NOMO-1 (cell line): ENCODE measurements around the gene PHEX.
A peak's percentile ranks its signal among the peaks of the same experiment; 100 is the strongest.

Experiments
- DNase-seq, 2 experiments: peaks; one replicate each; lab custom pipeline; 2025; ENCODE audit not compliant: unreplicated experiment in 2 of 2; lab: John Stamatoyannopoulos, UW

The PHEX gene

GRCh38 chrX:22097012-22097694 is 65.0 kb downstream of the PHEX start:
- DNase-seq = no peak

- no peak for DNase-seq
Observed at GRCh38 chrX:22105231-22105630, 73.1 kb downstream of the PHEX start.

- DNase-seq = no peak
Observed at GRCh38 chrX:22105971-22106370, 73.8 kb downstream of the PHEX start.

GRCh38 chrX:22109442-22109841 is 77.3 kb downstream of the PHEX start:
- no peak for DNase-seq

GRCh38 chrX:22110729-22111494 is 78.8 kb downstream of the PHEX start:
- no peak for DNase-seq

GRCh38 chrX:22116605-22117546 is 84.8 kb downstream of the PHEX start:
- no peak for DNase-seq

GRCh38 chrX:22117633-22118032 is 85.5 kb downstream of the PHEX start:
- no peak for DNase-seq

- DNase-seq = no peak
Observed at GRCh38 chrX:22118161-22118830, 86.2 kb downstream of the PHEX start.

GRCh38 chrX:22121161-22121560 is 89.0 kb downstream of the PHEX start:
- DNase-seq = no peak

- no peak for DNase-seq
Observed at GRCh38 chrX:22122510-22122909, 90.4 kb downstream of the PHEX start.

- DNase-seq = no peak
Observed at GRCh38 chrX:22124098-22124497, 92.0 kb downstream of the PHEX start.

- DNase-seq = no peak
Observed at GRCh38 chrX:22125481-22125880, 93.4 kb downstream of the PHEX start.

- DNase-seq = no peak
Observed at GRCh38 chrX:22126327-22126726, 94.2 kb downstream of the PHEX start.

- no peak for DNase-seq
Observed at GRCh38 chrX:22128961-22129360, 96.8 kb downstream of the PHEX start.

- DNase-seq = no peak
Observed at GRCh38 chrX:22134681-22135080, 102.6 kb downstream of the PHEX start.

- DNase-seq = no peak
Observed at GRCh38 chrX:22135171-22135711, 103.1 kb downstream of the PHEX start.

GRCh38 chrX:22135994-22136684 is 104.0 kb downstream of the PHEX start:
- DNase-seq = peak in 1 of 2 experiments; percentile 18

- no peak for DNase-seq
Observed at GRCh38 chrX:22136711-22137110, 104.6 kb downstream of the PHEX start.

GRCh38 chrX:22139822-22140221 is 107.7 kb downstream of the PHEX start:
- DNase-seq = no peak
